HG03469 (cell line): ENCODE measurements around the gene TMEM168.
A peak's percentile ranks its signal among the peaks of the same experiment; 100 is the strongest.
"Not testable (repeated sequence)": the region's sequence is repeated elsewhere in the genome, so short reads cannot be mapped to it uniquely, and the experiment has no call there.

Experiments used
- ATAC-seq: cut with Tn5 transposase; IDR thresholded peaks from one replicate; pipeline ENCODE4 v1.9.1; 2021; ENCODE audit warnings: mild to moderate bottlenecking, moderate library complexity, moderate number of reproducible peaks; ENCODE audit not compliant: unreplicated experiment

TMEM168 gene

GRCh38 chr7:112789817-112790585 lies at the start of gene TMEM168:
TSS of gene TMEM168 (minus strand) at chr7:112790393. CDS start at chr7:112784825, 5,568 bp downstream.
- peak; percentile 69 for ATAC-seq

- ATAC-seq = not testable (repeated sequence)
Measured at GRCh38 chr7:112835928-112836327, 45.7 kb upstream of the TMEM168 start.

DNA sequence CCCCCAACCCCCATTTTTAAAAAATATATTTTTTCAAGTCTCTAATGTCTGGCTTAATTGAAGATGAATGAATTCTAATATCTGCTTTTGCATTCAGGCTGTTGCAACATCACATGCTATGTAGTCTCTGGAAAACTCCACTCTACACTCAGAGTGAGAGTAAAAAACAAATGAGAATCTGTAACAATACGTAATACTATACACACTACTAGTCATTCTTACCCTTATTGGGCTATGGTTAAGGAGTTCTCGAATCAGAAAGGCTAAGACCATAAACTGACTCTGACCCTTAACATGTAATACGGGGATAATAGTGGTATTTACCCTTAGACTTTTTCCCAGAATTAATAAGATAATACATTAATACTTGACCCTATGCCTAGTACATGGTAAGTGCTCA lies 42.9 kb upstream of the TMEM168 start:
- ATAC-seq = no peak

GRCh38 chr7:112830769-112831168 lies 40.6 kb upstream of the TMEM168 start:
- no peak for ATAC-seq

GRCh38 chr7:112828696-112829095 lies 38.5 kb upstream of the TMEM168 start:
- no peak for ATAC-seq

- ATAC-seq = no peak
Measured at GRCh38 chr7:112821345-112821744, 31.2 kb upstream of the TMEM168 start.

DNA sequence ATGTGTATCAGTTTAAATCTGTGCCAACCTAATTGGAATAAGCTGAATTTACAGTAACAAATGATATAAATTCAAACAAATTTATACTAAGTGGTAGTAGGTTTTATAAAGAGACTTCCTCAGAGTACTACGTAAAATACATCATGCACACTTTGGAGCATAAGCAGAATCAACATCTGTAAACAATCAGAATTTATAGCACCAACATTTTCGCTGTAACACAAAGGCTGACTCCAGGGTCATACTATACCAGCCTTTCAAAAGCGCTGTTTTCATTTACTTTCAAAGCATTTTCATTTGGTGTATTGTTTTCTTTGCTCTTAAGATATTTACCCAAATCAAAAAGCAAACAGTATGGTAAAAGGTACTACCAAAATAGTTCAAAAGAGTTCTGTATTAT lies 29.3 kb upstream of the TMEM168 start:
- ATAC-seq = no peak

DNA sequence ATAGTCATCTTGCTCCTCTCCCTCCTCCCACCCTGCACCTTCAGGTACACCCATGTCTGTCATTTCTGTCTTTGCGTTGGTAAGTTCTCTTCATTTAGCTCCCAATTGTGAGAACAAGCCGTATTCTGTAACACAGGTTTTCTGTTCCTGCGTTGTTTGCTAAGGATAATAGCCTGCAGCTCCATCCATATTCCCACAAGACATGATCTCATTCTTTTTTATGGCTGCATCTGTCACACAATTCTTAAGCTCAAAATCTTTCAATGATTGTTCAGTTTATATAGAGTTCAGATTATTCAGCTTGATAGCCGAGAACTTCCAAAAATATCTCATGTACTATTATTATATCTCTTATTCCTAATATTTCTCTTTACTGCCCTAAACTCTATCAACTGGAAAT lies 16.0 kb upstream of the TMEM168 start:
- no peak for ATAC-seq

DNA sequence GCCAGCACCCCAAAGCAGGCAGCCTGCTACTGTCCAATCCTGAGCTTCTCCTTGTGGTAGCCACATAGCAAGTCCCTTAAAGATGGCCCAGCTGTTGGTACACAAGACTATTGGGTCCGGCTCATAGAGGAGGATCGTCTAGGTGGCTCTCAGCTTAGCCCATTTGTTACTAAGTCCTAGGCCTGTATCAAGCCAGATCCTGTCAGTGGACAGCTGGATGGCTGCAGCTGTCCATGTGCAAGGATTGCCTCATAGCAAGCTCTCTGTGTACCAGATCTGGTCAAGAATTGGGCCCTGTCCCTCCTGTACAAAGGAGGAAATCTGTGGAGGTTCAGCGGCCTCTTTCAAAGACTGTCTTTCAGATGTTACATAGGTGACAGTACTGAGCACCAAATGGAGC lies 12.2 kb upstream of the TMEM168 start:
- no peak for ATAC-seq

DNA sequence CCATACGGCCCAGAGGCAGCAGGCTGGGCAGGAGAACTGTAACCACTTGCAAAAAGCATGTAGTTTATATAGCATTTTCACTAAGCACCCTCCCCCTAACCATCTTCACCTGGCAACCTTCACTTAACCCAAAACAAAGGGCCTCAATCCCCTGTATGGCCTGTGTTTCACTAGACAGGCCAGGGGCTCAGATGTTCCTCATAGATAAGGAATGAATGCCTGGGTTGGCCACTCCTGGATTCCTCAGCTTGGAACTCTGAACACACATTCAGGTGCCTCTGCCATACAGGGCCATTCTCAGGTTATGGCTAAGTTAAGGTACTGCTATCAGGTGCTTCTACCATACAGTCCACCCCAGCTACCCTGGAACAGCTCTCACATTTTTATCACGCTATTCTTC lies 10.3 kb upstream of the TMEM168 start:
- no peak for ATAC-seq

DNA sequence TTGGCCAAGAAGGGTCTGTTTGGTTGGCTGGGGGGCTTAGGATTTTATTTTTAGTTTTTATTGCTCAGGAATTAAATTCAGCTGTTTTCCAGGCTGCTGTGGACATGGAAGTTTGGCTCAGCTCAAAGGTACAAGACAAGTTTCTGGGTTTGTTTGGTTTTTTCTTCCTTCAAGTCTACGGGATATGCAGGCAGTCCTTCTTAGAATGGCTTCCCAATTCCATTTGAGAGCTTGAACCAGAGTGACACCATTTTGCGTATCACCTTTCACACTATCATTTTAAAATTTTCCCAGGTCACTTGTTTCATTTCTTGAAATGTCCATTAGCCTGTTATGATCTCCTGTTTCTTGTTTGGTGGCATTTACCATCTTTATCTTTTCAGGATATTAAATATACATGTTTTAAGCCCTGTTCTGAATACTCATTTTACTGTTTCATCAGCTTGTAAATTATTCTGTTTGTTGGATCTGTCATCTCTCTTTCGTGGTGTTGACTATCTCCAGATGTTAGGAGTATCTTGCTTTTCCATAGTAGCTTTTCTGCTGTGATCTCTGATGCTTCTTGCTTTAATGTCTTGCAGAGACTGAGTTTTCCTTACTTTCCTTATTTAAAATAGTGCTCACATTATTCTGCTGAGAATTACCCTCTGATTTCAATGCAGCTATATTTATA lies 9.4 kb upstream of the TMEM168 start:
- ATAC-seq = no peak

DNA sequence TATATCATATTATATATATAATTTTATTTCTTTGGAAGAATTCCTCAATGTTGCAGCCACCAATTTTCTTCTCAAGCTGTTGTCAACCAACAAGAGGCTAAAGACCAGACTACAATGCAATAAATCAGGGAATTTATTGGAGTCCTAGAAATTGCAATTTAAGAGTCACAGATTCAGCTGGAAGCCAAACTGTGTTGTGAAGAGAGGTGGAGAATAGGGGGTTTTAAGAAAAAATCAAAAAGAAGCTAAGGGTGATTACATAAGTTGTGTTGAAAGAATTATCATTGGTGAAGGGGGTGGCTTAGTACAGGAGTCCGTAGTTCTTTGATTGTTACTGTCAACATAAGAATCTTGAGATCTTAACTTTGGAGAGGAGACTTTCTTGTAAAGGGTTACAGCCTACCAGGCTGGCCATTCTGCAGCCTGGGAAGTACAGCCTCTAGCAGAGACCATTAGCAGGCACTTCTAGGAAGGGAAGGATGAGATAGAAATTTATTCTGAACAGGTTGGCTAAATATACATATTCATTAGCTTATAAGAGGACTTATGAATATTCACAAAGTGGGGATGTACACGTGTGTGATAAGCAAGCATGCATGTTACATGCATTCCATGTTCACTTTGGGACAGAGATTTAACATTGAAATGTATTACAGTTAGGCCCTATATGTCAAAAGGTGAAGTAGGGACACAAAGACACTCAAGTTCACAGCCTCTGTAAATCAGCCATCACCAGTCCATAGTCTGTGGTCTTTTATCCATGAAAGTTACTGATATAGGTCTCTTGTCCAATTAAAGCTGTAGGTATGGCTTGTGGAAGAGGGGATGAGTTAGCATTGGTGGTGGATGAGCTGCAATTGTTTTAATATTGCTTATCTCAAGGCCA lies 8.3 kb upstream of the TMEM168 start:
- ATAC-seq = no peak

GRCh38 chr7:112796552-112796951 lies 6.4 kb upstream of the TMEM168 start:
- ATAC-seq = not testable (repeated sequence)

GRCh38 chr7:112792441-112792840 lies 2.2 kb upstream of the TMEM168 start:
- no peak for ATAC-seq

- no peak for ATAC-seq
Measured at GRCh38 chr7:112791465-112792168, 1.4 kb upstream of the TMEM168 start.

DNA sequence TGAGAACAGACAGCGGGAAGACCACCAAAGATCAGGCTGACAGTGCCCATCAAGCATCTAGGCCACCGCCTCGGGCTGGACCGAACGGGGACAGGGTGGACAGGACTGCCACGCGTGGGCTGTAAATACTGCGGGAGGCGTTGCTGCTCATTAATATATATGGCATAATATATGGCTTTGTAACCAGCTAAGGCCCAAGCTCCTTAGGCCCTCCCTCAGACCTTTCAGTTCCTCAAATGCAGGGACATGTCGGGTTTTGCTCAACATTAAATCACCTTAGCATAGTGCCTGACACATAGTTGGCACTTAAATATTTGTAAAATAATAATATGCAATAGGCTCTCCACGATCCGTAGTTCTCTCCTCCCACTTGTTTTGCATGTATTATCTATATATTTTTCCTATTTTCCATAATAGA lies 402 bp upstream of the TMEM168 start:
- peak; percentile 59 for ATAC-seq

GRCh38 chr7:112789453-112789816 lies 758 bp downstream of the TMEM168 start:
- peak; percentile 0 for ATAC-seq

- ATAC-seq = no peak
Measured at GRCh38 chr7:112788778-112789343, 1.3 kb downstream of the TMEM168 start.

- ATAC-seq = no peak
Measured at GRCh38 chr7:112784603-112785002, 5.6 kb downstream of the TMEM168 start.

DNA sequence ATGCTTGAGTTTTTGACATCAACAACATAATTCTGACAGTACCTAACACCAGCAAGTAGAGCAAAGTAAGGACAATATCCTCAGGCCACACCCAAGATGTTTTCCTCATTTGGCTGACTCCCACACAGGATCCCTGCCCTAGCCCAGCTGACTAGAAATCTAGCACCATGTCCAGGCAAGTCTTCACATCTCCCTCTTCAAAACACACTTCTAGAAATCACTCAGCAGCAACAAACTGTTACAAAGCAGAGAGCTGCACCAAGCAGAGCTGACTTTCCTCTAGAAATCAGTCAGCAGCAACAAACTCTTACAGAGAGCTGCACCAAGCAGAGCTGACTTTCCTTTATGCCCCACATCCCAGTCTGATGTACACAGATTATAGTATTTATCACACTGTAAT lies 7.7 kb downstream of the TMEM168 start:
- ATAC-seq = peak; percentile 90
